Measurements from ENCODE around the gene LCN9.

LCN9 gene

DNA sequence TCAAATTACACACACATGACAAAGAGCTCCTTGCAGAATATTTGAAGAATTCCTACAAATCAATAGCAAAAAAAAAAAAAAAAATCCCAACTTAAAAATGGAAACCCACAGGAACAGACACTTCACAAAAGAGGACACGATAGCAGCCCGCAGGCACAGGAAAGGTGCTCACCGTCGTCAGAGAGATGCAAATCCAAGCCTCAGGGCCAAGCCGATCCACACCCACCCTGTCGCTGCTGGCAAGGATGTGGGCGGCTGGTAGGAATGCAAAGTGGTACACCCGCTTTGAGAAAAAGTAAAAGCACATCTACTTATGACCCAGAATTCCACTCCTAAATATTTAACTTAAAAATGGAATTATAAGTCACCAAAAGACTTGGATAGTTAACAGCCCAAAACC is 10.8 kb downstream of the LCN9 start:
- DNase-seq: no peak

DNA sequence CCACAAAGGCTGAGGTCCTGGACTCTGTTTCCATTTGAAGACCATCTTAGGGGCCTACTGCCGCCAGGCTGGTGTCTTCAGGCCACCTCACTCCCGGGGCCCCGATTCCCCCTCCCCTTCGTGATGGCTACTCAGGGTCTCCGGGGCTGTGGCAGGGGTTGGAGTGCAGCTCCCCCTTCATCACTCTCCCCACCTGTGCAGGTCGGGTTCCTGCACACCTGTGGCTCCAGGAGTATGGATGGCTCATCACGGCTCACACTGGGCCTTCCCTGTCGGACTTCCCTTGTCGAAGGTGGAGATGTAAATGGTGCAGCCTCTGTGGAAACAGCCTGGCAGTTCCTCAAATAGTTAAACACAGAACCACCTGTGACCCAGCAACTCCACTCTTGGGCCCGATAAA is 11.9 kb downstream of the LCN9 start:
- DNase-seq: no peak

DNA sequence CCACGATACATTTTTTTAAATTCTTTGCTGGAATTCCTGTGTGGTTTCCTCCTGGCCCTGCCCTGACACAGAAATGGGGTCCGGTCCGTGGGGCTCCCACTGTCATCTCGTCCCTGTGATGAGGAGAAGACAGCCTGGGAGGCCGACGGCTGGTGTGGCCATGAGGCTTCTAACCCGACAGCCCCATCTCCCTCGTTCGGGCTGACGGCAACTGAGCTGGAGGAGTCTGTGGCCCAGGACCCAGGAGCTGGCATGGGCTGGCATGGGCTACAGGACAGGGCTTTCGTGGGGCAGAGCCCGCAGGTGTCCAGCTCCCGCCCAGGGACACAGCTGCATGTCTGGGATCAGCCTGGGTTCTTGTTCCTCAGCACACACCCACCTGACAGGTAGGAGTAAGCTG is 13.8 kb downstream of the LCN9 start:
- DNase-seq: no peak

DNA sequence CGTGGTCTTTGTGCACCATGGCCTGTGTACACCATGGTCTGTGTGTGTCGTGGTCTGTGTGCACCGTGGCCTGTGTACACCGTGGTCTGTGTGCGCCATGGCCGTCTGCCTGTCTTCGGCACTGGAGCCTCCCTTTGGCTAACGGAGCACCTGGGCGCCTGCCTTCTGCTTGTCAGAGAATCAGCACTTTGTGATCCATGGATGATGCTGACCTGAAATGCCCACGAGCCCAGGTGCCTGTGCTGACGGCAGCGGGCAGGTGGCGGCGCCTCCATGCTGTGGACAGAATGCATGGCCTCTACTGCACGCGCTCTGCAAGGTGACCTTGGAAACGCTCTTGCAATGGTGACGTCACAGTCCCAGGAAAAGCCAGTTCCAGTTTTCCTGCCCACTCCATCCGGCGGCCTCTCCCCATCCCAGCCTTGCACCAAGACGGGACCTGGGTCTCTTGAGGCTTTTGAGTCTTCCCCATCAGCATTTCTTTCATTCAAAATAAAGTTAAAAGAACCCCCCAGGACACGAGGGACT is 14.6 kb downstream of the LCN9 start:
- no peak for DNase-seq

DNA sequence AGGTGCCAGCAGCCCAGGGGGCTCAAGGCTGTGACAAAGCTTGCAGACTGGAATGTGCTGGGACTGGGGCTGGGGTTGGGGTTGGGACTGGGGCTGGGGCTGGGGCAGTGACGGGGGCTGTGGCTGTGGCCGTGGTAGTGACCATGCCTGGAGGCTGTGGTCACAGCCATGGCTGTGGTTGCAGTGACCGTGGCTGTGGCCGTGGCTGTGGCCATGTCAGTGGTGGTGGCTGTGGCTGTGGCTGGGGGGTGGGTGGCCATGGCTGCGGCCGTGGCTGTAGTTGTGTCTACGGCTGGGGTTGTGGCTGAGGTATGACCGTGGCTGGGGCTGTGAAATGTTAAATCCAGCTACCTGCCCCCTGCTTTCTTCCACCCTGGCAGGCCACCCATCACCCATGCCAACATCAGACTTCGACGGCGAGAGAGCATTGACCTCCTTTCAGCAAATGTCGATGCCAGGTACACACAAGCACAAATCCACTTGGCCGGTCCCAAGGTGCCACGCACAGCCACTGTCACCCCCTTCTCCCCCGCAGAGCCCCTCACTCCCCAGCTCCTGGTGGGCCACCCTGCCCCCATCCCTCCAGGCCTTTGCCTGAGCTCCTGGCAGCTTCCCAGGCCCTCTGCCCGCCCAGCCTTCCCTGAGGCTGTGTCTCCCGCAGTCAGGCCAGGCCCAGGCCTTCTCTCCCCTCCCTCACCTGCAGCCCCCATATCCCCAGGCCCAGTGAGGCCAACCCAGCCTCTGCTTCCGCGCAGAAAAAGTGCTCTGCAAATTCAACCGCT is 15.3 kb downstream of the LCN9 start:
- no peak for DNase-seq

DNA sequence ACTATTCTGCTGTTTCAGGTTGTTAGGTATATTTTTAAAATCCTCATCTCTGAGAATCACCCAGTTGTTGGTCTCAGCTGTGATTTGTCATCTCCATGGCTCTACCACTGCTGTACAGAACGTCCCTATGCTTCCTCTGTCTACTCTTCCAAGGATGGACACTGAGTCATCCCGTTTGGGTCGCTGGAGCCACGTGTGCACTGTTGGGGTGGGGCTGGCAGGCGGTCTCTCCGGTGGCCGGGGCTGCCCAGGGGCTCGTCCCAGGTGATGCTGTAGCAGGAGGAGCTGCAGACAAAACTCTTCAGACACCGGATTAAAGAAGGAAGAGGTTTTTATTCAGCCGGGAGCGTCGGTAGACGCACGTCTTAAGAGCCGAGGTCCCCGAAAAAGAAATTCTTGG is 16.9 kb downstream of the LCN9 start:
- DNase-seq: no peak

DNA sequence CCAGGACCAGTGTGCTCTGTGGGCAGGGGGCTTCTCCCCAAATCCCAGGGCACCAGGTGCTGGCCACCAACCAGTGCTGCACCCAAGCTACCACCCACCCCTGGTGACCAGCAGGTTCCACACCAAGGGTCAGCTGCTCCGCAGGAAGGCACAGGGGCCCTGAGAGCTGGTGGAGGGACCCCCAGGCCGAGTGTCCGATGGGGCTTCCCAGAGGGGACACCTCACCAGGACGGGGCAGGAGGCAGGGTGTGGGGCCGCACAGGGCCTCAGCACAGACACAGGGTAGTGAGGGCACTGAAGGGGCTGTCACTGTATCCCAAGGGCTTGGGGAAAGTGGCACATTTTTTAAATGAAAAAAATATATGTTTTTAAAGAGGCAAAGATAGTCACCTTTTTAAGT is 18.1 kb downstream of the LCN9 start:
- no peak for DNase-seq

DNA sequence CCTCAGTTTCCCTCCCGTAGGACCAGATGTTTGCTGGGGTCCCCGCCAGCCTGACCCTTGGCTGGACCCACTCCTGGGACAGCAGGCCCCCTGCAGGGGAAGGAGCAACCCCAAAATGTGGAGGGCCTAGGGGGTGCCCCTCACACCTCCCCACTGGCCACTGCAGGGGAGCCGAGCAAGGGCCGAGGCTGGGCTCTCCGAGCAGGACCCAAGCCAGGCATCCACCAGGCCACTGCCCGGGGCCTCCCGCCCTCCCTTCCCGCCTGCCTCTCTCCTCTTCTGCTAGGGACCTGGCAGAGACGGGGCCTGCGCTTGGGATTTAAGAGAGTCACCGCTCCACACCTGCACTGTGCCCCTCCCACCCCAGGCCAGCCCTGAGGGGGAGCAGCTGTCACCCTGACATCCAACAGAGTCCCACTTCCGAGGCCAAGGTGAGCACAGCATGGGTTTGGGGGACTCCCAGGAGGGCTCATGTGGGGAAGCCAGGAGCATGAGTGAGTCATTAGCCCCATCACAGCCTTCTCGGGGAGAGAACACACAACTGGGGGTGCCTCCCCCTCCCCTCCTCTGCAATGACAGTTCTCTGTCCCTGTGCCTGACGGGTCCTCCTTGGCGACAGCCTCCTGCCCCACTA is 20.4 kb downstream of the LCN9 start:
- DNase-seq: no peak

DNA sequence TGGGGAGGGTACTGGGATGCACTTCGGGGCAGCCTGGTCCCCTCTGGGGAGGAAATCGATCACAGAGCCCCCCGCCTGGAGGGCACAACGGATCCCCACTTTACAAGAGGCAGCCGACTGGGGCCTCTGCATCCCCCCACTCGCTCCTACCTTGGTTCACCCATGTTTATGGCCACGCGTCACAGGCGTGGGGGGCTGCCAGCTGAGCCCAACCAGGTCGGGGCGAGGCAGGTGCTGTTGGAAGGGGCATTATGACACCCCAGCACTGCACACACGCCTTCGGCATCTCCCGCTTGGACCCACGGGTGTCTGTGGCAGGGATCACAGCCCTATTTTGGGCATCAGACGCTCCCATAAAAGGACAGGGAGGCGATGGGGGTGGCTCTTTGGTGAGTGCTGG is 21.6 kb downstream of the LCN9 start:
- DNase-seq: no peak

DNA sequence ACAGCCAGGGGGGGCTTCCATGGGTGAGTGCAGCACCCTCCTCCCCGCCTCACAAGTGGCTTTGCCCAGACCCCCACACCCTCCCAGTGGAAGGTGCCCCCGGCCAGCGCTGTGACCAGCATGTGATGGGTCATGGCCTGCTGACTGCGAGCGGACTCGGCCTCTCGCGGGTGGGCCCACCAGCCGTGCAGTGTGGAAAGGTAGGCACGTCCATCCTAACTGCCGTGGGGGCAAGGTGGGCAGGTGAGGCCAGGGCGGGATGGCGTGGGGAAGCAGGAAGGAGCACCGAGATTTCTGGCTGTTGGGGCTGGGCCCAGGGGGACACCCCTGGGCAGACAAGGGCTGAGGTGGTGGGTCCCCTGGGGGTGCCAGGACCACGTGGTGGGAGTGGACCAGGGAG is 24.1 kb downstream of the LCN9 start:
- no peak for DNase-seq

DNA sequence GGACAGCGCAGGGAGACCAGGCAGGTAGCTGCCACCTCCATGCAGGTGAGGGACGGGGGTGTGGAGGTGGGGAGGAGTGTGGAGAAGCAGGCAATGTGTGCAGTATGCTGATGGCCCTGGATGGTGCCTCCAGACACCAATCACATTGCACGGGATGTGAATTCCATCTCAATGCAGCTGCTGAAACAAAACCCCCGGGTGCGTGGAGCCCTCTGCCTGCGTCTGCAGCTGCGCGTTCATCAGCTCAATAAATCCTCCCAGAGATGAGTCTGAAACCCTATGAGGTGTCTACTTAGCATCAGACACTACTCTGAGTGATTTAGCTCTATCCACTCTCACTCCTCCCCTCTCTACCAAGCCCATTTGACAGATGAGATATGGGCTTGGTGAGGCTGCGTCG is 25.9 kb downstream of the LCN9 start:
- no peak for DNase-seq

DNA sequence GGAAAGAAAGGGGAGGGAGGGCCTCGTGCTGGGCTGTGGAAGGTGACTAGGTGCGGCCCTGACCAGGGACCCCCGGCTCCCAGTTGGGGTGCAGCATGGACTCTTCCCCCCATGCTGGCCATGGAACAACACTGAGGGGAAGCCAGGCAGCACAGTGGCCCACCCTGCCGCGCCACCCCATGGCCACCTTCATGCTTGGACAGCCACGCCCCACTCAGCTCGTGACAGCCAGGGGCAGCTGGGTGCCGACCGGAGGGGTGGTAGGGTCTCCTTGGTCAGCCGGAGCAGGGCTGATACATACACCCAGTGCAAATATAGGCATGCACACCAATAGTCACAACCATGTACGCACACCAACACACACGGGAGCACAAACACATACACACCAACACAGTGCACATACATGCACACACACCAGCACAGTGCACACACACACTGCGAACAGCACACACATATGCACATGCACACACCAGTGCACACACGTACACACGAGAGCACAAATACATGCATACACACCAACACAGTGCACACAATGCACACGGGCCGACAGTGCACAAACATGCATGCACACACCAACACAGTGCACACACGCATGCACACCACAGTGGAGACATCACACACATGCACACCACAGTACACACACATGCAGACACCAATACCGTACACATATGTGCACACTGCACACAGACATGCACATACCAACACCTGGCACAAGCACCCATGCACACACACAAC is 27.9 kb downstream of the LCN9 start:
- DNase-seq: no peak

DNA sequence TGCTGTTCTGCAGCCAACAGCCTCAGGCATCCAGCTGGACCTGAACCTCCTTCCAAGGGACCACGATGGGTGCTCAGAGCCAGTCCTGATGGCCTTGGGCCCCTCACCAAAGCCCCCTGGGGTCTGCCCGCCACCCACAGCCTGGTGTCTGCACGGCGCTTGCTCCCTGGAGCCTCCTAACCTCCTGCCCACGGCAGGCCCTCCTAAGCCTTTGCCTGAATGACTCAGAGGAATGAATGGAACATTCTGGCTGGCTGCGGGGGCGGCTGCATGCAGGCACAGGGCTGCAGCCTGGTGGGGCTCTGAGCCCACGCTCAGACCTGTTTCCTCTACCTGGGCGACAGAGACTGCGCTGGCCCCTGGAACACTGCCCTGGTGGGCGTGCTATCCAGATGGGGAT is 29.3 kb downstream of the LCN9 start:
- no peak for DNase-seq

DNA sequence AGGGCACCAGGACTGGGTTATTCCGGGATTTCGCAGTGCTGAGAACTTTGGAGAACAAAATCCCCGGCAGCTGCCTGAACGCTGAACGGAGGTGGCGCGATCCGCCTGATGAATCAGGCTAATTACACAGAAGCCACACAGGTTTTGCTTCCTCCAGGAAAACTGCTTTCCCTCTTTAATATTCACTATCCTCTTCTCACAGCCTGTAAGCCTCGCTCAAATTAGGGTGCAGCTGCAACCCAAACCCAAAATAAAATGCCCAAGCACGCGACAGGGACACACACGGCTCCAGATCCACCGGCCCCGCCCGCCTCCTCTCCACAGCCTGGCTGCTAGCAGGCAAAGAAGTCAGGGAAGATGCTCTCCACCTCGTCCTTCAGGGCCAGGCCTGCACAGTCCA is 30.2 kb downstream of the LCN9 start:
- DNase-seq: no peak

DNA sequence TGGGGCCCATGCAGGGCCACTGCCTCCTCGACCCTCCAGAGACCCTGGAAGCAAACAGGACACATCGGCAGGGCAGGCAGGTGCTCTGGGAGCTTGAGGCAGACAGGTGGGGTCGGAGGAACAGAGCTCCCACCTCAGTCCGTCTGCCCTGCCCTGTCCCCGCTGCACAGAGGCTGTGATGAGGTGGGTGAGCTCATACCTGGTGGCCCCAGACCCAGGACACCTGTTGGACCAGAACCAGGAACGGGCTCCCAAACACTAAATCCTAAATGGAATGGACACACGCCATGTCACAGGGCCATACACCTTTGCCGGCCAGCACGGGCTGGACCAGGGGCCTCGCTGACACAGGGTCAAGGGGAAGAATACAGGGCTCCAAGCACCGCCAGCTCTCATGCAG is 30.7 kb downstream of the LCN9 start:
- no peak for DNase-seq

DNA sequence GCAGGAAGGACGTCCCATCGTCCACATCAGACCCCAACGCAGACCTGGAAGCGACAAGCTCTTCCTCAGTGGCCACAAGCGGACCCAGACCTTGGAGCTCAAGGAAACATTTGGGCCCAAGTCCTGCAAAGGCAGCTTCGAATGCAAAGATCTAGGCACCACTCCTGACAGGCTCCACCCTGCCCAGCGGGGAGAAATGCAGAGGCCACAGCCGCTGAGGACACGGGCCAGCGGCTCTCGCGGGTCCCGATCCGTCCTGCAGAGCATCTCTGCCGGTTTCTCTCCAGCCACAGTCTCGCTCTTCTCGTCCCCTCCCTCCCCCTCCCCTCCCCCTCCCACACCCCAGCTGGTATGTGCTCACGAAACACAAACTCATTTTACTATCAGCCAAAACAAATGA is 31.3 kb downstream of the LCN9 start:
- no peak for DNase-seq

DNA sequence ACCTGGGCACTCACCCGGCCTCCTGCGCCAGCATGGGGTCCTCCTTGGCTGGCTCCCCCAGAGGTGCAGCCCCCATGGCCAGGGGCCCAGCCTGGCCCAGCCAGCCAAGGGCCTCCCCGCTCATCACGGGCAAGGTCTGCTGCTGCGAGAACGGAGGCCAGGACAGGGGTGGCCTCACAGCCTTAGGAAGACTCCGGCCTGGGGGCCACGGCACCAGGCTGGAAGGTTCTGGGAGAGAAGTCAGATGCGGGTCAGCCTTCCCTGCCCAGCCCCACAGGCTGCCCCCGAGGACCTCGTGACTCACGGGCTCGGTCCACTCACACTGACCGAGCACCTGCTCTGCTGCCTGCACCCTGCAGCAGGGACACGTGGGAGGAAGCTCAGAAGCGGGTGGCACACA is 31.9 kb downstream of the LCN9 start:
- no peak for DNase-seq

DNA sequence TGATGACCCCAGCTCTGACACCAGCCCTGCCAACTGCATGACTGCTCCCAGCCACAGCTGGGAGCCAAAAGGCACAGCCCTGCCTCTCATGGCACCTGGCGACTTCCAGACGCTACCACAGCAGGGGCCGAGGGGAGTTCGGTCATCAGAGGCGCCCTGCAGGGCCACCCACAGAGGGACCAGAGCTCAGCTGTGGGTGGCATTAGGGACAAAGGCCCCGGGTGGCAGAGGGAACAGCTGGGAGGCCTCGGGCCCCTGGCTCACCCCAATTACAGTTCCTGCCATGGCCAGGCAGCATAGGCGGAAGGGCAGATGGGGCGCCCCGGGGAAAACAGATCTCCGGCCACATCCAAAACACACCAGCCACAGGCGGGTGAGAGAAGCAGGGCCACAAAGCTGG is 32.5 kb downstream of the LCN9 start:
- no peak for DNase-seq

DNA sequence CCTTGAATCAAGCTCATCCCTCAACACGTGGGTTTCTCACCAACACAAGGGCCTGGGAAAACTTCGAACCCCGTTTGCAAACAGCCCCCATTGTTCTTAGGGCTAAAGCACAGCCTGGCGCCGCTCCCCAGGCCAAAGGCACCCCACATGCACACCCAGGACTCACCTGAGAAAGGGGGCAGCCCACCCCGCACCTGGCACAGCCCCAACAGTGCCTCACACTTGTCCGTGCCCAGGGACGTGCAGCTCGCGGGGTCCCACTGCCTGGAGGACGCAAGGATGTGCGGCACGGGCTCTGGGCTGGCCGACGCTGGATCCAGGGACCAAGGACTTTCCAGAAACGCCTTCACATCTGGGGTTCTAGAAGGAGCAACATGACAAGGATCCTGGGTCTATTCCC is 33.3 kb downstream of the LCN9 start:
- no peak for DNase-seq

DNA sequence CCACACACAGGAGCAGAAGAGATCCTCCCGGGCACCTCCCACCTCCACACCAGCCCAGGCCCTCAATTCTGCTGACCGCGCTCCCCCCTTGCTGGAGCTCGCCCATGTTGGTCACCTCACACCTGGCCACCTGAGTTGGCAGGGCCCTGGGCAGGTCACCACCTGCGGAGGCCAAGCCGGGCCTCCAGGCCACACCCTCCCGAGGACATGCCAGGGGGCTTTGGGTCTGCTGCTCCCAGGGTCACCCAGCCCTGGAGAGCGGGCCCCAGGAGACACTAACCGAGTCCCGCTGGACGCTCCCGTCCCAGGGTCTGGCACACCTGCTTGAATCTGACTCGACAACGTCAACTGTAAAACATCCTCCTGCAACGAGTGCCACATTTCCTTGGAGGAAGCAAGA is 34.1 kb downstream of the LCN9 start:
- DNase-seq: no peak

DNA sequence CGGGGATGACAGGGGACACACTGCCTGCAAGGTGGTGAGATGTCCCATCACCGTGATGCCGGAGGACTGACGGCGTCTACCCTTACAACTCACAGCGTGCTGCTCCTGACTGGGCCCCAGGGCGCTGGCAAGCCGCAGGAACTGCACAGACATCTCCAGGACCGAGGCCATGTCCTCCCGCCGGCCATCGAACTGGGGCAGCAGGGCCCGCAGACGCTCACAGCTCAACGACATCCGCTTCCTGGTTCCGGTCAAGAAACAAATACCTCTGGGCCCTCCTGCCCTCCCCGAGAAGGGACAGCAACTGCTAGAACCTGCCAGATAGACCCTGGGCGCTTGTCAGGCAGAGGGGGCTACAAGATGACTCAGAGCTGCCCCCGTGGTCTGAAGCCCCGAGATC is 35.1 kb downstream of the LCN9 start:
- DNase-seq: no peak

DNA sequence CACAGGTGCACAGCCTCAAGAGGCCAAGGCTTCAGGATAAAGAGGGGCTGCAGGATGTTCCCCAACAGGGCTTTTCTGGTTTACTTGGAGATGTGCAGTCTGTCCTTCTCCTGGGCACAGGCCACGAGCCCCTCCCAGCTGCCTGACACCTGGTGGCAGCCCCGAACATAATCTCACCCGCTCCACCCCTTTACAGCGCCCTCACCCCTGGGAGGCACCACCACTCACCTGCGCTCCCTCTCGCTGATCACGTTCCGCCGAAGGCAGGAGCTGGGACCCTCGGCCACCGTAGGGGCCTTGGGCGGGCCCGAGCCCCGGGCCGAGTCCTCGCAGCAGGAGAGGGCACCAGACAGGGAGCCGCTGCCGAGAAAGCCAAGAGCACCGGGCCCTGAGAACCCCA is 35.7 kb downstream of the LCN9 start:
- DNase-seq: no peak

DNA sequence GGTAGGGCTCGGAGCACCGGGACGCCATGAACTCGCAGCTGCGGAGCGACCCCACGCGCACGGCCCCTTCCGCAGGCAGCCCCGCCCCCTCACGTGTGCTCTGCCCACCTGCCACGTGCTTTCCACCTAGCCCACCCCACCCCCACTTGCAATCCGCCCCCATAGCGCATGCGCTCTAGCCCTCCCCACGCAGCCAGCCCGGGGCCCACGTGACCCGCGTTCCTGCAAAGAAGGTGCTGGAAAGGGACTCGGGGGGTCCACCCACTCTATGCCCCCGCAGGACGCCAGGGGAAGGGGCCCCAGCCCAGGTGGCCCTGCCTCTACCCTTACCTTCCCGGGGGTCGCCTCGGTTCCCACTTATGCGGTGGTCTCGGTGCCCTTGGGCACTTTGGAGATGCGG is 36.3 kb downstream of the LCN9 start, which contains the start of gene SOHLH1:
Gene SOHLH1 (minus strand): TSS at position 42 of the 400 bp plus-strand sequence. CDS start 14 bp downstream, at position 28.
- no peak for DNase-seq

DNA sequence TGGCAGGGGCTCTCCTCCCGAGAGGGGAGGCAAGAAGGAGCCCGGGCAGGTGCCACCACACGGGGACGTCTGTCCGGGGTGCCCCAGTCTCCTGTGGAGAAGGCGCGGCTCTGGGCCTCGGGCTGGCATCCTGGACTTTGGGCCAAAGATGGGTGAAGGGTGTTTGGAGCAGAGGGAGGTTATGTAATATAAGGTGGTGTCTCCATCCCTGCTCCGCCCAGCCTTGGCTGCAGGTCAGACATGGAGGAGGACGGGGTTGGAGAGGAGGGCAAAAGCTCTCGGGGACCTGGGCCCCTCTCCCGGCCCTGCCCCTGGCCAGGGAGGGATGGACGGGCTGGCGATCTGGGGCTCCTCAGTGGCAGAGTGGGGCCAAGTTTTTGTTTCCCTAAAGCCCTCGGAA is 37.4 kb downstream of the LCN9 start:
- no peak for DNase-seq

Data from NCI-H1694 (cell line).